ENCODE data around the gene ALG3. TPM values are rescaled to one million over a fixed set of nuclear protein-coding genes. Genes with fewer than 3 reads are reported as not detected.

The ALG3 gene
- total RNA-seq, 4 donors from 2014 or later, result 38.9 to 79.5 (median 58.7) TPM

GRCh38 chr3:184230603-184231528 lies 17.9 kb downstream of the ALG3 start:
- H3K4me1 ChIP-seq, result peaks cover 0 to 26% (median 12%) of the 10 kb centered on the region in 4 donors
- no peak for DNase-seq (ENCODE audit: low spot score in 2 of 2)
- 26 to 27% methylated on average over 11 to 12 of the region's 79 CpGs for WGBS, 2 donors
- no peaks in the 10 kb centered on the region for H3K9me3 ChIP-seq
- H3K27me3 ChIP-seq, result peaks cover 0 to 84% of the 10 kb centered on the region in 2 donors
- TF ChIP-seq POLR2A (IDR thresholded peaks at IDR 0.05), result no peak
- TF ChIP-seq CTCF (IDR thresholded peaks at IDR 0.05), result no peak
- TF ChIP-seq EP300 (IDR thresholded peaks at IDR 0.05), result no peak
- H3K27ac ChIP-seq, result no peak overlapping the region
- peak overlapping the region in 3 of 4 donors; percentile 30 to 55 (median 46) for H3K4me3 ChIP-seq
- no peaks in the 10 kb centered on the region for H3K36me3 ChIP-seq

GRCh38 chr3:184230081-184230602 lies 18.6 kb downstream of the ALG3 start:
- 2% methylated on average over 33 to 43 of the region's 61 CpGs for WGBS, 2 donors
- Histone ChIP-seq H3K36me3 (no peaks in the 10 kb centered on the region), H3K4me1 (peaks cover 0 to 26% (median 12%) of the 10 kb centered on the region in 4 donors), H3K4me3 (peak overlapping the region in 3 of 4 donors; percentile 30 to 55 (median 46)), H3K27ac (no peak overlapping the region), H3K9me3 (no peaks in the 10 kb centered on the region), H3K27me3 (peaks cover 0 to 84% of the 10 kb centered on the region in 2 donors)
- DNase-seq (ENCODE audit: low spot score in 2 of 2), result no peak
- TF ChIP-seq POLR2A (IDR thresholded peaks at IDR 0.05), result no peak
- no peak for TF ChIP-seq CTCF (IDR thresholded peaks at IDR 0.05)
- no peak for TF ChIP-seq EP300 (IDR thresholded peaks at IDR 0.05)

GRCh38 chr3:184229394-184230080 lies 19.2 kb downstream of the ALG3 start, which contains the start of gene VWA5B2:
Gene VWA5B2, plus strand, starts transcription at chr3:184229585. Its CDS starts 944 bp downstream, at chr3:184230529.
- H3K9me3 ChIP-seq, result no peaks in the 10 kb centered on the region
- 1 to 2% methylated on average over 22 to 43 of the region's 66 CpGs for WGBS, 2 donors
- H3K27me3 ChIP-seq, result peaks cover 0 to 85% of the 10 kb centered on the region in 2 donors
- DNase-seq (ENCODE audit: low spot score in 2 of 2), result no peak
- TF ChIP-seq CTCF (IDR thresholded peaks at IDR 0.05), result peak in 3 of 5 experiments; percentile 17 to 40 (median 40)
- no peak for TF ChIP-seq POLR2A (IDR thresholded peaks at IDR 0.05)
- TF ChIP-seq EP300 (IDR thresholded peaks at IDR 0.05), result no peak
- no peaks in the 10 kb centered on the region for H3K36me3 ChIP-seq
- no peak within 1 kb of the TSS for H3K27ac ChIP-seq
- H3K4me3 ChIP-seq, result peak within 1 kb of the TSS; percentile 30 to 55 (median 46)
- H3K4me1 ChIP-seq, result peaks cover 0 to 26% (median 12%) of the 10 kb centered on the region in 4 donors

GRCh38 chr3:184228376-184229137 lies 20.2 kb downstream of the ALG3 start:
- H3K9me3 ChIP-seq, result no peaks in the 10 kb centered on the region
- peaks cover 0 to 26% (median 12%) of the 10 kb centered on the region in 4 donors for H3K4me1 ChIP-seq
- no peak for DNase-seq (ENCODE audit: low spot score in 2 of 2)
- H3K27me3 ChIP-seq, result peaks cover 0 to 75% of the 10 kb centered on the region in 2 donors
- TF ChIP-seq CTCF (IDR thresholded peaks at IDR 0.05), result no peak
- no peak for TF ChIP-seq POLR2A (IDR thresholded peaks at IDR 0.05)
- no peak for TF ChIP-seq EP300 (IDR thresholded peaks at IDR 0.05)
- H3K36me3 ChIP-seq, result no peaks in the 10 kb centered on the region
- 28 to 36% methylated on average over 11 to 12 of the region's 12 CpGs for WGBS, 2 donors
- H3K27ac ChIP-seq, result no peak overlapping the region
- peak overlapping the region in 2 of 4 donors; percentile 46 to 55 for H3K4me3 ChIP-seq

All from tibial nerve (tissue), 4 donors.